ENCODE measurements around the gene CLPTM1L. TPM values are rescaled to one million over a fixed set of nuclear protein-coding genes. Genes with fewer than 3 reads are reported as not detected.

CLPTM1L gene
- total RNA-seq, 1 donor from 2014 or later: 131 TPM

DNA sequence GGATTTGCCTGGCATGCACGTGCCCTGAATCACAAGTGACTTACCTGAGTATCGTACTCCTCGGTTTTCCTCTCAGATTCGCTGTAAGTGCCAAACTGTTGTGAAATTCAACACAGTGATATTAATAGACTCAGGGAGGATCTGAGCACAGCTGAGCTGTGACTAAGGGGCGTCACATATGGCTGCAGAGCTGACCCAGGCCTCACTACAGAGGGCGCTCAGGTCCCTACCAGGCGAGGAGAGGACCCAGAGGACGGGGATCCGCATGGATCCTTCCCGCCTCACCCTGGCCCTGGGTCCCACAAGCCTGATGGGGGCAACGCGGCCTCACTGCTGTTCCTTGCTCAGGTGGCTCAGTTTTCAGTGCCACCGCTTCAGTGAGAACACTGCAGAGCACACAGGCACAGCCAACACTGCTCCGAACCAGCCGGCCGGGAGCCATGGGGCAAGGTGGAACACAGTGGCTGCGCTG is 20.1 kb downstream of the CLPTM1L start:
- H3K79me2 ChIP-seq (ENCODE audit: insufficient read depth, low read length): no peaks in the 10 kb centered on the region
- peaks cover 32% of the 10 kb centered on the region for H4K20me1 ChIP-seq (ENCODE audit: insufficient read depth, low read length)
- no peak overlapping the region for H3K27ac Mint-ChIP-seq (ENCODE audit: unreplicated experiment)
- peaks cover 50% of the 10 kb centered on the region for H3K36me3 Mint-ChIP-seq (ENCODE audit: low read depth, unreplicated experiment)
- no peak overlapping the region for H3K9ac ChIP-seq (ENCODE audit: low read length)
- DNase-seq (ENCODE audit: low read depth) (no peak), FAIRE-seq (no peak)
- peaks cover 5% of the 10 kb centered on the region for H3K9me3 ChIP-seq (ENCODE audit: insufficient read depth, low read depth, low read length)
- TF ChIP-seq, protein P1, sequence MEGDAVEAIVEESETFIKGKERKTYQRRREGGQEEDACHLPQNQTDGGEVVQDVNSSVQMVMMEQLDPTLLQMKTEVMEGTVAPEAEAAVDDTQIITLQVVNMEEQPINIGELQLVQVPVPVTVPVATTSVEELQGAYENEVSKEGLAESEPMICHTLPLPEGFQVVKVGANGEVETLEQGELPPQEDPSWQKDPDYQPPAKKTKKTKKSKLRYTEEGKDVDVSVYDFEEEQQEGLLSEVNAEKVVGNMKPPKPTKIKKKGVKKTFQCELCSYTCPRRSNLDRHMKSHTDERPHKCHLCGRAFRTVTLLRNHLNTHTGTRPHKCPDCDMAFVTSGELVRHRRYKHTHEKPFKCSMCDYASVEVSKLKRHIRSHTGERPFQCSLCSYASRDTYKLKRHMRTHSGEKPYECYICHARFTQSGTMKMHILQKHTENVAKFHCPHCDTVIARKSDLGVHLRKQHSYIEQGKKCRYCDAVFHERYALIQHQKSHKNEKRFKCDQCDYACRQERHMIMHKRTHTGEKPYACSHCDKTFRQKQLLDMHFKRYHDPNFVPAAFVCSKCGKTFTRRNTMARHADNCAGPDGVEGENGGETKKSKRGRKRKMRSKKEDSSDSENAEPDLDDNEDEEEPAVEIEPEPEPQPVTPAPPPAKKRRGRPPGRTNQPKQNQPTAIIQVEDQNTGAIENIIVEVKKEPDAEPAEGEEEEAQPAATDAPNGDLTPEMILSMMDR (IDR thresholded peaks at IDR 0.05; ENCODE audit: insufficient read depth, low read depth, low read length): no peak
- no peak for TF ChIP-seq EZH2 (IDR thresholded peaks at IDR 0.05; ENCODE audit: insufficient read depth, low read length)
- no peak overlapping the region for H3K4me3 ChIP-seq (ENCODE audit: insufficient read depth, low read depth, low read length)
- no peak overlapping the region for H3K4me3 Mint-ChIP-seq (ENCODE audit: unreplicated experiment)
- peaks cover 19% of the 10 kb centered on the region for H3K4me1 Mint-ChIP-seq (ENCODE audit: low read depth, unreplicated experiment)
- no peak overlapping the region for H3K4me2 ChIP-seq (ENCODE audit: low read length)
- no peaks in the 10 kb centered on the region for H3K4me1 ChIP-seq (ENCODE audit: insufficient read depth, low read length)
- no peaks in the 10 kb centered on the region for H3K27me3 Mint-ChIP-seq (ENCODE audit: low read depth, unreplicated experiment)
- peaks cover 30% of the 10 kb centered on the region for H3K9me3 Mint-ChIP-seq (ENCODE audit: unreplicated experiment)
- no peak overlapping the region for H2AFZ ChIP-seq (ENCODE audit: low read depth, low read length)
- H3K27ac ChIP-seq (ENCODE audit: low read depth, low read length): no peak overlapping the region
- H3K27me3 ChIP-seq (ENCODE audit: insufficient read depth, low read length): no peaks in the 10 kb centered on the region
- peaks cover 16% of the 10 kb centered on the region for H3K36me3 ChIP-seq (ENCODE audit: insufficient read depth, low read length)

DNA sequence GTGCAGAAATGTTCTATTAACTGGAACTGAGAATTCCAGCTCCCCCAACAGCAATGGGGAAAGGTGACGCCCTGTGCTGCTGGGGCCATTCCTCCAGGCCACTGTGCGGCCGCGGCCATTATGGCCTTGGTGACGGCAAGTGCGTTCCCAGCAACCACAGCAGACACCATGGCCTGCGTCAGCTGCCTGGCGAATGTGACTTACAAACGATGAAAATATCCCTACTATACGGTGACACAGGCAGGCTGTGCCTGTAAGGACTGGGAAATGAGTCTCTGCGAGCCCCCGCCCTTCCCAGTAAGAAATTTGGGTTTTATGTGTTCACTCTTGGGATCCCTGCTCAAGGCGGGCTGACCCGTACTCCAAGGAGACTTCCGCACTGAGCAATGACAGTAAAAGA is 20.6 kb downstream of the CLPTM1L start:
- no peak overlapping the region for H3K9ac ChIP-seq (ENCODE audit: low read length)
- Mint-ChIP-seq H3K4me3 (ENCODE audit: unreplicated experiment) (no peak overlapping the region), H3K4me1 (ENCODE audit: low read depth, unreplicated experiment) (peaks cover 19% of the 10 kb centered on the region), H3K27ac (ENCODE audit: unreplicated experiment) (no peak overlapping the region), H3K36me3 (ENCODE audit: low read depth, unreplicated experiment) (peaks cover 50% of the 10 kb centered on the region), H3K27me3 (ENCODE audit: low read depth, unreplicated experiment) (no peaks in the 10 kb centered on the region), H3K9me3 (ENCODE audit: unreplicated experiment) (peaks cover 30% of the 10 kb centered on the region)
- H3K27me3 ChIP-seq (ENCODE audit: insufficient read depth, low read length): no peaks in the 10 kb centered on the region
- H3K4me1 ChIP-seq (ENCODE audit: insufficient read depth, low read length): no peaks in the 10 kb centered on the region
- H3K4me2 ChIP-seq (ENCODE audit: low read length): no peak overlapping the region
- no peak overlapping the region for H2AFZ ChIP-seq (ENCODE audit: low read depth, low read length)
- H3K79me2 ChIP-seq (ENCODE audit: insufficient read depth, low read length): no peaks in the 10 kb centered on the region
- peaks cover 16% of the 10 kb centered on the region for H3K36me3 ChIP-seq (ENCODE audit: insufficient read depth, low read length)
- H3K4me3 ChIP-seq (ENCODE audit: insufficient read depth, low read depth, low read length): no peak overlapping the region
- TF ChIP-seq, protein P1 (IDR thresholded peaks at IDR 0.05; ENCODE audit: insufficient read depth, low read depth, low read length): no peak
- FAIRE-seq: no peak
- no peak overlapping the region for H3K27ac ChIP-seq (ENCODE audit: low read depth, low read length)
- no peak for DNase-seq (ENCODE audit: low read depth)
- H4K20me1 ChIP-seq (ENCODE audit: insufficient read depth, low read length): peaks cover 32% of the 10 kb centered on the region
- H3K9me3 ChIP-seq (ENCODE audit: insufficient read depth, low read depth, low read length): peaks cover 5% of the 10 kb centered on the region

DNA sequence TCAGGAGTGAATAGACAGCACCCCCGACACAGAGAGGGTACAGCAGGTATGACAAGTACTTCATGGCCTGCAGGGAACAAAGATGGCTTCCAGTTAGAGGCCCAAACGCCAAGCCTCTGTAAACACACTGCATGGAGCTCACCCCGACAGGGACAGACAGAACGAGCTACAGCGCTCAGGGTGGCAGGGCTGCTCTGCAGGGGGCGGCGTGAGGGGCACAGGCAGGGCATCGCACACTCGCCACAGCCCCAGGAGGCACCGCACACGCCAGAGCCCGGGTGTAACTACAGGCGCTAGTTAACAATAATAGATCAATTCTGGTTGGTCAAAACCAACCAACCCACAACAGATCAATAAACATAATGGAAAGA is 21.1 kb downstream of the CLPTM1L start:
- Histone ChIP-seq H3K9me3 (ENCODE audit: insufficient read depth, low read depth, low read length) (peaks cover 5% of the 10 kb centered on the region), H3K27ac (ENCODE audit: low read depth, low read length) (no peak overlapping the region), H3K9ac (ENCODE audit: low read length) (no peak overlapping the region), H3K79me2 (ENCODE audit: insufficient read depth, low read length) (no peaks in the 10 kb centered on the region), H3K4me3 (ENCODE audit: insufficient read depth, low read depth, low read length) (no peak overlapping the region), H3K27me3 (ENCODE audit: insufficient read depth, low read length) (no peaks in the 10 kb centered on the region), H2AFZ (ENCODE audit: low read depth, low read length) (no peak overlapping the region), H3K4me1 (ENCODE audit: insufficient read depth, low read length) (no peaks in the 10 kb centered on the region), H3K4me2 (ENCODE audit: low read length) (no peak overlapping the region), H4K20me1 (ENCODE audit: insufficient read depth, low read length) (peaks cover 29% of the 10 kb centered on the region), H3K36me3 (ENCODE audit: insufficient read depth, low read length) (peaks cover 16% of the 10 kb centered on the region)
- Mint-ChIP-seq H3K4me1 (ENCODE audit: low read depth, unreplicated experiment) (peaks cover 18% of the 10 kb centered on the region), H3K36me3 (ENCODE audit: low read depth, unreplicated experiment) (peaks cover 49% of the 10 kb centered on the region), H3K4me3 (ENCODE audit: unreplicated experiment) (no peak overlapping the region), H3K27ac (ENCODE audit: unreplicated experiment) (no peak overlapping the region), H3K9me3 (ENCODE audit: unreplicated experiment) (peaks cover 29% of the 10 kb centered on the region), H3K27me3 (ENCODE audit: low read depth, unreplicated experiment) (no peaks in the 10 kb centered on the region)
- no peak for DNase-seq (ENCODE audit: low read depth)
- TF ChIP-seq EZH2 (IDR thresholded peaks at IDR 0.05; ENCODE audit: insufficient read depth, low read length): no peak
- TF ChIP-seq, protein P1 (IDR thresholded peaks at IDR 0.05; ENCODE audit: insufficient read depth, low read depth, low read length): no peak
- no peak for FAIRE-seq

Data from astrocyte (in vitro differentiated cells and primary cell).